ENCODE data around the gene DCAF12. TPM values are rescaled to one million over a fixed set of nuclear protein-coding genes. Genes with fewer than 3 reads are reported as not detected.
A peak's percentile ranks its signal among the peaks of the same experiment; 100 is the strongest.

Gene DCAF12
- total and polyA plus RNA-seq, 11 donors, result 5.6 to 29.4 (median 16.7) TPM

DNA sequence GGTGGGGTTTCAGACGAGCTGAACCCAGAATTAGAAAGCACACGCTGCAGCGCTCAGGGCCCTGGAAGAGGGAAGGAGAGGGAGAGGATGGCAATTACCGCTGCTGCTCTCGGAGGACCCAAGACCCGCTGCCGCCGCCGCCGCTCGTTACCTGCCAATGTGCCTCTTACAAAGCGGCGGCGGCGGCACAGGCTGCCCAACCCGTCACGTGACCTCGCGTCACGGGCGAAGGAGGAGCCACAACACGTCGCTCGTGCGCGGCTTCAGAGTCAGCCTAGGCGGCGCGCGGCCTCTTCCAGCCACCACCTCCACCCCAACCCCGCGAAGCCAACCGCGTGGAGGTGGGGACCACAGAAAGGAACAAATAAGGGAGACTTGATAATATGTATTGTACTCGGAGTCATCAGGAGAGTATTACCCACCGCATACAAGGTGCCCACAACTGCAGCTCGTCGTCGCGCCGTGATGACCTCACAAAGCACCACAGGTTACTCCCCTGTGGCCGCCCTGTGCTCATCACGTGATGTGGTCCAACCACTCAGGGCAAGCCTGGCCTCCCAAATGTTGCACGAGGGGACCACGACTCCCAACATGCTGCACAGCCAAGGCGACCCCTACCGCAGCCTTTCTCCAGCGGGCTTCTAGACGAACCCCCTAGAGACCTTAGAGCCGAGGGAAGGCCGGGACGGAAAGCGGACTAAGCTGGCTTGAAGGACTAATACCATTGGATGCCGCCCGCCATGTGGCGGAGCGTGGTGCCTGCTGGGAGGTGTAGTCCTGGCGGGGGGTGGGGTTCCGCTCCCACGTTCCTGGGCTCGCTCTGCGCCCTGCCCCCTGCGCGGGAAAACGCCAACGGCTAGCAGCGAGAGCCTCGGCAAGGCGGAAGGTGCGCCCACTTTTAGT is 77.5 kb downstream of the DCAF12 start, which contains the start of gene UBAP2:
TSS of gene UBAP2 (minus strand) at position 161 of the 903 bp plus-strand sequence. CDS start 31,739 bp downstream, outside the sequence.
- Histone ChIP-seq H3K27ac (peak within 1 kb of the TSS; percentile 77 to 99 (median 92)), H3K4me1 (peaks cover 3 to 32% (median 25%) of the 10 kb centered on the region in 12 donors), H3K4me3 (peak within 1 kb of the TSS; percentile 71 to 100 (median 84)), H3K27me3 (no peaks in the 10 kb centered on the region), H3K9me3 (no peaks in the 10 kb centered on the region), H3K36me3 (no peaks in the 10 kb centered on the region)
- 0 to 1% (median 0%) methylated on average over 50 to 70 of the region's 70 CpGs for WGBS, 4 donors
- intact Hi-C loops (cut with DNase I), result loop anchor here in 4 of 10 donors (1.0 to 10.0 kb wide), 5 partner anchors 23 to 234 kb away; partner anchors contain the start of genes UBE2R2 (in 3 of the 4) and DCAF12 (in 1 of the 4)
- ATAC-seq, result peak; percentile 95 to 97 (median 96)
- TF ChIP-seq POLR2A (IDR thresholded peaks at IDR 0.05), result peak; percentile 50 to 96
- TF ChIP-seq, protein P1, sequence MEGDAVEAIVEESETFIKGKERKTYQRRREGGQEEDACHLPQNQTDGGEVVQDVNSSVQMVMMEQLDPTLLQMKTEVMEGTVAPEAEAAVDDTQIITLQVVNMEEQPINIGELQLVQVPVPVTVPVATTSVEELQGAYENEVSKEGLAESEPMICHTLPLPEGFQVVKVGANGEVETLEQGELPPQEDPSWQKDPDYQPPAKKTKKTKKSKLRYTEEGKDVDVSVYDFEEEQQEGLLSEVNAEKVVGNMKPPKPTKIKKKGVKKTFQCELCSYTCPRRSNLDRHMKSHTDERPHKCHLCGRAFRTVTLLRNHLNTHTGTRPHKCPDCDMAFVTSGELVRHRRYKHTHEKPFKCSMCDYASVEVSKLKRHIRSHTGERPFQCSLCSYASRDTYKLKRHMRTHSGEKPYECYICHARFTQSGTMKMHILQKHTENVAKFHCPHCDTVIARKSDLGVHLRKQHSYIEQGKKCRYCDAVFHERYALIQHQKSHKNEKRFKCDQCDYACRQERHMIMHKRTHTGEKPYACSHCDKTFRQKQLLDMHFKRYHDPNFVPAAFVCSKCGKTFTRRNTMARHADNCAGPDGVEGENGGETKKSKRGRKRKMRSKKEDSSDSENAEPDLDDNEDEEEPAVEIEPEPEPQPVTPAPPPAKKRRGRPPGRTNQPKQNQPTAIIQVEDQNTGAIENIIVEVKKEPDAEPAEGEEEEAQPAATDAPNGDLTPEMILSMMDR (IDR thresholded peaks at IDR 0.05), result peak in 3 of 12 donors; percentile 20 to 28 (median 26)
- DNase-seq, result peak; percentile 97 to 99 (median 99)

- WGBS, 4 donors, result 1% methylated on average over 29 of the region's 29 CpGs
- Histone ChIP-seq H3K27me3 (no peaks in the 10 kb centered on the region), H3K9me3 (no peaks in the 10 kb centered on the region), H3K36me3 (peaks cover 0 to 4% (median 0%) of the 10 kb centered on the region in 9 donors), H3K4me1 (peaks cover 3 to 32% (median 25%) of the 10 kb centered on the region in 12 donors), H3K27ac (peak overlapping the region; percentile 77 to 99 (median 92)), H3K4me3 (peak overlapping the region; percentile 71 to 100 (median 84))
- no peak for TF ChIP-seq POLR2A (IDR thresholded peaks at IDR 0.05)
- TF ChIP-seq, protein P1 (IDR thresholded peaks at IDR 0.05), result no peak
- intact Hi-C loops (cut with DNase I), result loop anchor here in 4 of 10 donors (1.0 to 10.0 kb wide), 5 partner anchors 22 to 233 kb away; partner anchors contain the start of genes UBE2R2 (in 3 of the 4) and DCAF12 (in 1 of the 4)
- ATAC-seq (peak in 3 of 4 donors; percentile 19 to 33 (median 31)), DNase-seq (peak in 4 of 5 donors; percentile 32 to 49 (median 44))
Measured at GRCh38 chr9:34047864-34048726, 78.4 kb downstream of the DCAF12 start.

- Histone ChIP-seq H3K4me3 (peak overlapping the region in 4 of 12 donors; percentile 23 to 99 (median 78)), H3K27ac (peak overlapping the region in 3 of 12 donors; percentile 20 to 90 (median 24)), H3K27me3 (no peaks in the 10 kb centered on the region), H3K9me3 (no peaks in the 10 kb centered on the region), H3K4me1 (peaks cover 3 to 32% (median 25%) of the 10 kb centered on the region in 12 donors), H3K36me3 (peaks cover 0 to 10% (median 0%) of the 10 kb centered on the region in 9 donors)
- TF ChIP-seq POLR2A (IDR thresholded peaks at IDR 0.05), result no peak
- TF ChIP-seq, protein P1 (IDR thresholded peaks at IDR 0.05), result no peak
- no peak for ATAC-seq
- no peak for DNase-seq
- intact Hi-C loops (cut with DNase I), result loop anchor here in 4 of 10 donors (5.0 to 10.0 kb wide), 4 partner anchors 78 to 232 kb away; partner anchors contain the start of genes UBE2R2 (in 3 of the 4) and DCAF12 (in 1 of the 4)
- WGBS, 4 donors, result 38 to 48% (median 47%) methylated on average over 5 of the region's 5 CpGs
Measured at GRCh38 chr9:34046784-34047379, 79.6 kb downstream of the DCAF12 start.

Measured in heart left ventricle (tissue), 16 donors.